Mucosa of descending colon (tissue), 3 donors: ENCODE data around the gene FRS2. TPM values are rescaled to one million over a fixed set of nuclear protein-coding genes. Genes with fewer than 3 reads are reported as not detected.

Experiments
- ATAC-seq: fragments of 200-7000 bp; cut with Tn5 transposase; one replicate; pipeline ENCODE4 v1.9.1; 2020; ENCODE audit warnings: mild to moderate bottlenecking, moderate library complexity
- DNase-seq, 3 donors: peaks; one replicate each; pipeline ENCODE4 v3.0.0-alpha.2; 2020
- H3K36me3 ChIP-seq: fragments of 200-600 bp; one replicate; pipeline ENCODE4 v1.8.0; 2021; ENCODE audit warnings: low read depth, mild to moderate bottlenecking
- H3K4me1 ChIP-seq: fragments of 200-600 bp; one replicate; pipeline ENCODE4 v1.8.0; 2021; ENCODE audit warnings: low read depth, mild to moderate bottlenecking
- H3K4me3 ChIP-seq: fragments of 200-600 bp; one replicate; pipeline ENCODE4 v1.8.0; 2021; ENCODE audit warnings: mild to moderate bottlenecking
- H3K9me3 ChIP-seq: fragments of 200-600 bp; one replicate; pipeline ENCODE4 v1.8.0; 2021; ENCODE audit warnings: mild to moderate bottlenecking
- CTCF ChIP-seq: fragments of 200-600 bp; IDR thresholded peaks from one replicate; pipeline ENCODE4 v1.8.0; 2022; ENCODE audit warnings: antibody characterized with exemption, mild to moderate bottlenecking
- intact Hi-C, 2 donors: fragments of 100-400 bp; cut with DNase I in 1 of 2; cut with micrococcal nuclease in 1 of 2; formaldehyde crosslinking; loops; one replicate each; pipeline versions ENCODE4 v1.11.0 to v1.11.1; 2022; cut with DNase I, micrococcal nuclease
- total RNA-seq, 3 donors: library from RNA; stranded (reverse); fragmentation: NEBNext Ultra II Directional in 2 of 3; extraction: Animal tissue kit (Norgen Biotek cat#: 25700) in 2 of 3; gene quantifications; one replicate each; pipeline versions ENCODE4 v1.2.1 to v1.2.4, GENCODE V29; 2021 to 2023
- donor health status: DM: no; HTN: no; CAD: no; lungs with moderate emphysema.
- donor health status: DM: no; HTN: no; CAD: no.
- donor health status: DM: no; HTN: yes; CAD: no.

The FRS2 gene
- total RNA-seq, 3 donors from 2014 or later = 24.2 to 30.8 (median 30.3) TPM

GRCh38 chr12:69479675-69480074 lies 9.5 kb downstream of the FRS2 start:
- DNase-seq (no peak), ATAC-seq (no peak)
- Histone ChIP-seq H3K9me3 (no peaks in the 10 kb centered on the region), H3K4me1 (no peaks in the 10 kb centered on the region), H3K4me3 (no peak overlapping the region), H3K36me3 (no peaks in the 10 kb centered on the region)
- TF ChIP-seq CTCF = no peak
- intact Hi-C loops = no loop called here

- H3K9me3 ChIP-seq = no peaks in the 10 kb centered on the region
- H3K4me1 ChIP-seq = no peaks in the 10 kb centered on the region
- no peak for DNase-seq
- H3K36me3 ChIP-seq = no peaks in the 10 kb centered on the region
- no peak overlapping the region for H3K4me3 ChIP-seq
- ATAC-seq = no peak
- TF ChIP-seq CTCF = no peak
- intact Hi-C loops = no loop called here
These were observed 10.5 kb downstream of the FRS2 start for GRCh38 chr12:69480698-69481097.

GRCh38 chr12:69481133-69481532 lies 10.9 kb downstream of the FRS2 start:
- H3K36me3 ChIP-seq = no peaks in the 10 kb centered on the region
- TF ChIP-seq CTCF = no peak
- intact Hi-C loops = no loop called here
- no peak overlapping the region for H3K4me3 ChIP-seq
- H3K4me1 ChIP-seq = no peaks in the 10 kb centered on the region
- ATAC-seq = peak; percentile 13
- no peak for DNase-seq
- H3K9me3 ChIP-seq = no peaks in the 10 kb centered on the region

- intact Hi-C loops = no loop called here
- no peak for TF ChIP-seq CTCF
- peaks cover 6% of the 10 kb centered on the region for H3K9me3 ChIP-seq
- H3K4me1 ChIP-seq = no peaks in the 10 kb centered on the region
- H3K4me3 ChIP-seq = no peak overlapping the region
- DNase-seq = no peak
- ATAC-seq = no peak
- H3K36me3 ChIP-seq = no peaks in the 10 kb centered on the region
These were observed 13.5 kb downstream of the FRS2 start for GRCh38 chr12:69483700-69484099.

GRCh38 chr12:69484428-69484827 lies 14.2 kb downstream of the FRS2 start:
- Histone ChIP-seq H3K36me3 (no peaks in the 10 kb centered on the region), H3K9me3 (peaks cover 6% of the 10 kb centered on the region), H3K4me1 (no peaks in the 10 kb centered on the region), H3K4me3 (no peak overlapping the region)
- DNase-seq = no peak
- ATAC-seq = no peak
- TF ChIP-seq CTCF = no peak
- intact Hi-C loops = no loop called here
